GM12874 (cell line): ENCODE results near the gene ALX4.

Experiments
- TF ChIP-seq, protein P1 (sequence below): IDR thresholded peaks from 2 replicates; pipeline ENCODE4 v1.5.1; 2011; ENCODE audit warnings: low read depth, mild to moderate bottlenecking, control low read depth, low read length, moderate library complexity; ENCODE audit not compliant: insufficient read depth

The ALX4 gene

DNA sequence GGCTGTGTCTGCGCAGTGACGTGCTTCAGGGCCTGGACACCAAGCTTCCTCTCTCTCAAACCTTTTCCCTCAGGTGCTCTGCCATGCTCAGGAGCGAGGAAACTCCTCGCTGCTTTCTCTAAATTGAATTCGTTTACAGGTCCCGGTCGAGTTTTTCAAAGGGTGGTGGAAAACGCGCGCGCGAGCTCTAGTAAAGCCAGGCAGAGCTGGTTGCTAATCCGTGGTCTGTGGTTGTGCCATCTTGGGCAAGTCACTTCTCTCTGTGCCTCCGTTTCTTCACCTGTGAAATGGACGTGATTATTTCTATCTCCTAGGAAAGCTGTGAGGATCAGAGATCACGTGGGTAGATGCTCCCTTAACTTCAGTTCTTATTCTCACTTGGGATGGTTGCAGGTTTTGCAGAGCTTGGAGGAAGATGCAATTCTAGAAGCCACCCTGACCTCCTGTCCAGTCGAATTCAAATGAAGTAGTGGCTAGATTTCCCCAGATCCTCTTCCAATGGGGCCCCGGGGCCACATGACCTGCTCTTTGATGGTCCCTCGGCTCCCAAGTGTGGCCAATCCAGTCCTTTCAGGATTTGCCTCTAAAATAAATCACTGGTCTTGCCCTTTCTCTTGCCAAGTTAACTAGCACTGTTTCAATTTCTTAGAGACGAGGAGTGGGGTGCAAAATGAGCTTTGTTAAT is 10.5 kb upstream of the ALX4 start:
- TF ChIP-seq, protein P1, sequence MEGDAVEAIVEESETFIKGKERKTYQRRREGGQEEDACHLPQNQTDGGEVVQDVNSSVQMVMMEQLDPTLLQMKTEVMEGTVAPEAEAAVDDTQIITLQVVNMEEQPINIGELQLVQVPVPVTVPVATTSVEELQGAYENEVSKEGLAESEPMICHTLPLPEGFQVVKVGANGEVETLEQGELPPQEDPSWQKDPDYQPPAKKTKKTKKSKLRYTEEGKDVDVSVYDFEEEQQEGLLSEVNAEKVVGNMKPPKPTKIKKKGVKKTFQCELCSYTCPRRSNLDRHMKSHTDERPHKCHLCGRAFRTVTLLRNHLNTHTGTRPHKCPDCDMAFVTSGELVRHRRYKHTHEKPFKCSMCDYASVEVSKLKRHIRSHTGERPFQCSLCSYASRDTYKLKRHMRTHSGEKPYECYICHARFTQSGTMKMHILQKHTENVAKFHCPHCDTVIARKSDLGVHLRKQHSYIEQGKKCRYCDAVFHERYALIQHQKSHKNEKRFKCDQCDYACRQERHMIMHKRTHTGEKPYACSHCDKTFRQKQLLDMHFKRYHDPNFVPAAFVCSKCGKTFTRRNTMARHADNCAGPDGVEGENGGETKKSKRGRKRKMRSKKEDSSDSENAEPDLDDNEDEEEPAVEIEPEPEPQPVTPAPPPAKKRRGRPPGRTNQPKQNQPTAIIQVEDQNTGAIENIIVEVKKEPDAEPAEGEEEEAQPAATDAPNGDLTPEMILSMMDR: no peak

DNA sequence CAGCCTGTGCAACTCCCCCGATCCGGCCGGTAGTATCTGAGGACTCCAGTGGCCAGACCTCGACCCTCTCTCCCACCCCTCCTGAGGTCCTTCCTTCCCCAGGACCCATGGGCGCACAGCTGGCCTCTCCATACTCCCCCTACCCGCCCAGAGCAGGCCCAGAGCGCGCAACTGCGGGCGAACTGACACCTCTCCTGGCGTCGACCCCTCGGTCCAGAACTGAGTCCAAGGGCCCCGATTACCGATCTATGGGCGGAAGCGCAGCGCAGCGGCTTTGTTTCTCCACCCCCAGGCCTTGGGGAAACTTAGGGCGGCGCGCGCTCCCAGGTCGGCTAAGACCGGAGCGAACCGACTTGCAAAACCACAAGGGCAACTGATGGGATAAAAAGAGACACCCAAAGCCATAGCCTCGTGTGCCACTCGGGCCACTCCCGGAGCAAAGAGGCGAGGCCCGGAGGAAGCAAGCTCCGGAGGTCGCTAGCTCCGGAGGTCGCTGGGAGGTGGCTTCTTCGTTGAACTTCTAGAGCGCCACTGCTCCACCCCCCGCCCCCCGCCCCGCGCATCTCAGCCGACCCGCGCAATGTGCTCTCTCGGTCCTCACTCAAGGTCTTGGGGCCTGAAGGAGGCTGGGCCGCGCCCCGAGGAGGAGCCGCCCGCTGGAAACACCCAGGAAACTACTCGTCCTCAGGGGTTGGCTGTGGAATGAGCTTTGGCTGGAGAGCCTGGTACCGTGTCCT is 9.8 kb upstream of the ALX4 start:
- TF ChIP-seq, protein P1: no peak

DNA sequence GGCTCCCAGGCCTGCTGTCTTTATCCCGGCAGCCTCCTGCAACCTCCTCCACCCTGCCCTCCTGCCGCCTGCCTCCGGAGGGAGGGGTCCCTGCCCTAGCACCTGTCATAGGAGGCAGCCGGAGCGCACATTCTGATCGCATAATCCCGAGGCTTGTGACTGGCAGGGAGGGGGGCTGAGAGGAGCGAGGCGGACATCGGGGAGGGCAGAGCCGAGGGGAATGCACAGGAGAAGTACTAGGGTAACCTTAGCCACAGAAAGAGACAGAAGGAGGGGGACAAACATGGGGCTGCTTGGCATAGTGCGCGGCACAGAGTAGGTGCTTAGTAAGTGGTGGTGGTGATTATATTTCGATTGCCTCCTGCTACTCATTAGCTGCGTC is 9.2 kb upstream of the ALX4 start:
- TF ChIP-seq, protein P1: no peak

DNA sequence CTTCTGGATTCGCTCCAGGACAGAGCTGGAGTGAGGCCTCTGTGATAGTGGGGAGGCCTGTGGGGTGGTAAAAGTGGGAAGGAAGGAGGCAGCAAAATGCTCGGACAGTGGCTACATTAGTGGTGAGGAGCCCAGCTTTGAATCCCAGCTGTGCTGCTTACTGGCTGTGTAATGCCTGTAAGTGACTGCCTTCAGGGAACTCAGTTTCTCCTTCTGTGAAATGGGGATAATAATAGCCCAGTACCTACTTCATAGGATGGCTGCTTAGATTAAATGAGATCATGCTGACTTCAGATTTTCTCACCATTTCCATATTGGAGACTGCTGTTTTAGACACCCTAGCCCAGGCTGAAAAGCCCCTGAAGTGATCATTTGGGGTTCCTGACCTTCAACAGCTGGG is 8.4 kb upstream of the ALX4 start:
- TF ChIP-seq, protein P1: no peak

GRCh38 chr11:44316659-44317240 is 6.8 kb upstream of the ALX4 start:
- TF ChIP-seq, protein P1: no peak

DNA sequence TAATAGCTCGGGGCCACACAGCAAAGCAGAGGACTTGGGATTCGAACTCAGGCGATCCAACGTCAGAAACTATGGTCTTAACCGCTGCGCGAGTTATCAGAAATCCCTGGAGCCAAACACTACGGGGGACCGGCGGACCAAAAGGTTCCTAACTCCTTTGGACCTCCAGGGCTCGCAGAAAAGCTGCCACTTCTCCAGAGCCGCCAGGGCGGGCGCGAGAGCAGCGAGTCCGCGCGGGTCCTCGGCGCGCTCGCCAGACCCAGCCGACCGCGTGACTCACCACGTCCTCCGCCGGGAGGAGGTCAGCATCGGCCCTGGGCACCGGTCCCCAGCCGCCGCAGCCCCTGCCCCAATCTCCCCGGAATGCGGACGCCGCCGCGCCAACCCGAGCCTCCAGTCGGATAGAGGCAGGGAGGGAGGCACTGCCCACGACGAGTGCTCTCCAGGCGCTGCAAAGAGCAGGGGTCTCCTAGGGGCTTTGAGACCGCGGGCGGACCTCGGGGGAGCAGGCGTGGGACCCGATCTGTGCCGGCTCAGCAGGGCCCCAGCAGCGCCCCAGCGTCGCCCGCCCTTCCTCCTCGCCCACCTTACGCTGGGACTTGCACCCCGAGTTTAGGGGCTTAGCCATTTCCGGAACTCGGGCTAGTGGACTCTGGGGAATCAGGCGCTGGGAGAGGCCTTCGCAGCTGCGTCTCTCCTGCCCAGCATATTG is 6.2 kb upstream of the ALX4 start:
- TF ChIP-seq, protein P1: no peak

GRCh38 chr11:44314733-44315132 is 4.8 kb upstream of the ALX4 start:
- TF ChIP-seq, protein P1: no peak
